HepG2 (cell line): Measurements from ENCODE around the gene FIBP. TPM values are rescaled to one million over a fixed set of nuclear protein-coding genes. Genes with fewer than 3 reads are reported as not detected.

ENCODE experiments used
- GATA4 ChIP-seq: sonication (generic); IDR thresholded peaks from 2 replicates; pipeline ENCODE4 v1.6.1; 2016; ENCODE audit warnings: antibody characterized with exemption, low read depth, borderline replicate concordance
- MTA3 ChIP-seq: sonication (generic); formaldehyde crosslinking; IDR thresholded peaks from 2 replicates; pipeline ENCODE4 v1.4.0; 2020; ENCODE audit warnings: missing genetic modification reagents
- SPEN ChIP-seq: sonication (generic); formaldehyde crosslinking; IDR thresholded peaks from 2 replicates; pipeline ENCODE4 v1.5.1; 2020; ENCODE audit warnings: low read depth, mild to moderate bottlenecking, missing genetic modification reagents
- ZNF138 ChIP-seq: sonication (generic); formaldehyde crosslinking; IDR thresholded peaks from 2 replicates; pipeline ENCODE4 v1.5.0; 2020; ENCODE audit warnings: mild to moderate bottlenecking, low read depth, missing genetic modification reagents
- polyA plus RNA-seq, 8 experiments: library from polyadenylated mRNA; depleted of rRNA in 3 of 8; stranded (reverse) in 7 of 8; unstranded in 1 of 8; fragments of >200 nt; fragmentation: Illumina TruSeq in 4 of 8; extraction: Trizol in 4 of 8; gene quantifications; 2 replicates each; pipeline versions ENCODE4 v1.2.1 to v1.2.3, GENCODE V29; 2011 to 2016; ENCODE audit warnings: low read depth in 4 of 8, missing spikeins in 1 of 8, mixed read lengths in 1 of 8; ENCODE audit not compliant: insufficient read depth in 1 of 8
- total RNA-seq, 5 experiments: library from RNA; depleted of rRNA; stranded (reverse); fragments of >200 nt; fragmentation: Illumina TruSeq; extraction: Trizol; gene quantifications; 2 replicates each; pipeline ENCODE4 v1.2.3, GENCODE V29; 2016; ENCODE audit warnings: low read depth in 1 of 5
- TF ChIP-seq, protein P1 (sequence below): sonication (generic); formaldehyde crosslinking; IDR thresholded peaks from 2 replicates; pipeline ENCODE4 v1.4.0; 2020; ENCODE audit warnings: missing genetic modification reagents
- TF ChIP-seq, protein P2 (sequence below): sonication (generic); formaldehyde crosslinking; IDR thresholded peaks from 2 replicates; pipeline ENCODE4 v1.4.0; 2020; ENCODE audit warnings: missing genetic modification reagents
- TF ChIP-seq, protein P3 (sequence below): IDR thresholded peaks from 2 replicates; pipeline ENCODE4 v1.6.1; 2018; ENCODE audit warnings: missing genetic modification reagents

Gene FIBP
- total and polyA plus RNA-seq, 2 of the 13 experiments (the other 11 are each of a cell fraction or from before 2014, with no cell fraction given), result 42.9 to 62.1 TPM

DNA sequence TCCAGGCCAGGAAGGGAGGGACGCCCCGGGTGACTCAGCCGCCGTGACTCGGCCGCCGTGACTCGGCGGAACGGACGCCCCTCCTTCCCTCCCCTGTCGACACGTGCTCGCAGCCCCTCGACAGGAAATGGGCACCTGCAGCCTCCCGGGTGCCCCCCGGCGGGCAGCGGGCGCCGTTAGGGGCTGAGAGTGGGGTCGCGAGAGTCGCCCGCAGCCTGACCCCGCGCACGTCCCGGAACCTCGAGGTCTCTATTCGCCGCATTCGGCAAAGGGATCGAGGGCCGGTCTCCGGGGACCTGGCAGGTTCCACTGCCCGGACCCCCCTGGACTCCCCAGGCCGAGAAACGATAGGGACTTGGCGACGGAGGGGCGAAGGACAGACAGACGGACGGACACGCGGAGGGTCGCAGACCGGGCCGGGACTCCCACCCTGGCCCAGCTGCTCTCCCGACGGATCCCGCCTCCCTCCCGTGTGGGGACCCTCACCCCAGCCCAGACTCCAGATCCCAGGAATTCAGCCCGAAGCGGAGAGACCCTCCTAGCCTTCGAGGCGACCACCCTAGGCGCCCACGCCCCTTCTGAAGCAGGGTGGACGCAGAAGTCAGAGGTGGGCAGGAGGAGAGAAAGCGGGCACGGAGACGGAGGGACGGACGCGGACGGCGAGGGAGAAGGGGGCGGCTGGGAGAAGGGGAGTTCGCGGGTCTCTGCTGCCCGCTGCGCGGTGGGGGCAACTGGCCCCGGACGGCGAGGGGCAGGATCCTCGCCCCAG, 11.3 kb upstream of the FIBP start (continued):
- TF ChIP-seq, protein P1, sequence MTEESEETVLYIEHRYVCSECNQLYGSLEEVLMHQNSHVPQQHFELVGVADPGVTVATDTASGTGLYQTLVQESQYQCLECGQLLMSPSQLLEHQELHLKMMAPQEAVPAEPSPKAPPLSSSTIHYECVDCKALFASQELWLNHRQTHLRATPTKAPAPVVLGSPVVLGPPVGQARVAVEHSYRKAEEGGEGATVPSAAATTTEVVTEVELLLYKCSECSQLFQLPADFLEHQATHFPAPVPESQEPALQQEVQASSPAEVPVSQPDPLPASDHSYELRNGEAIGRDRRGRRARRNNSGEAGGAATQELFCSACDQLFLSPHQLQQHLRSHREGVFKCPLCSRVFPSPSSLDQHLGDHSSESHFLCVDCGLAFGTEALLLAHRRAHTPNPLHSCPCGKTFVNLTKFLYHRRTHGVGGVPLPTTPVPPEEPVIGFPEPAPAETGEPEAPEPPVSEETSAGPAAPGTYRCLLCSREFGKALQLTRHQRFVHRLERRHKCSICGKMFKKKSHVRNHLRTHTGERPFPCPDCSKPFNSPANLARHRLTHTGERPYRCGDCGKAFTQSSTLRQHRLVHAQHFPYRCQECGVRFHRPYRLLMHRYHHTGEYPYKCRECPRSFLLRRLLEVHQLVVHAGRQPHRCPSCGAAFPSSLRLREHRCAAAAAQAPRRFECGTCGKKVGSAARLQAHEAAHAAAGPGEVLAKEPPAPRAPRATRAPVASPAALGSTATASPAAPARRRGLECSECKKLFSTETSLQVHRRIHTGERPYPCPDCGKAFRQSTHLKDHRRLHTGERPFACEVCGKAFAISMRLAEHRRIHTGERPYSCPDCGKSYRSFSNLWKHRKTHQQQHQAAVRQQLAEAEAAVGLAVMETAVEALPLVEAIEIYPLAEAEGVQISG (CRISPR knock-in tag), result peak; percentile 41; the same call in 1 of the 2 replicates
- TF ChIP-seq, protein P2, sequence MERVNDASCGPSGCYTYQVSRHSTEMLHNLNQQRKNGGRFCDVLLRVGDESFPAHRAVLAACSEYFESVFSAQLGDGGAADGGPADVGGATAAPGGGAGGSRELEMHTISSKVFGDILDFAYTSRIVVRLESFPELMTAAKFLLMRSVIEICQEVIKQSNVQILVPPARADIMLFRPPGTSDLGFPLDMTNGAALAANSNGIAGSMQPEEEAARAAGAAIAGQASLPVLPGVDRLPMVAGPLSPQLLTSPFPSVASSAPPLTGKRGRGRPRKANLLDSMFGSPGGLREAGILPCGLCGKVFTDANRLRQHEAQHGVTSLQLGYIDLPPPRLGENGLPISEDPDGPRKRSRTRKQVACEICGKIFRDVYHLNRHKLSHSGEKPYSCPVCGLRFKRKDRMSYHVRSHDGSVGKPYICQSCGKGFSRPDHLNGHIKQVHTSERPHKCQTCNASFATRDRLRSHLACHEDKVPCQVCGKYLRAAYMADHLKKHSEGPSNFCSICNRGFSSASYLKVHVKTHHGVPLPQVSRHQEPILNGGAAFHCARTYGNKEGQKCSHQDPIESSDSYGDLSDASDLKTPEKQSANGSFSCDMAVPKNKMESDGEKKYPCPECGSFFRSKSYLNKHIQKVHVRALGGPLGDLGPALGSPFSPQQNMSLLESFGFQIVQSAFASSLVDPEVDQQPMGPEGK (CRISPR knock-in tag), result peak; percentile 69
- no peak for TF ChIP-seq MTA3 (CRISPR knock-in tag)
- TF ChIP-seq, protein P3, sequence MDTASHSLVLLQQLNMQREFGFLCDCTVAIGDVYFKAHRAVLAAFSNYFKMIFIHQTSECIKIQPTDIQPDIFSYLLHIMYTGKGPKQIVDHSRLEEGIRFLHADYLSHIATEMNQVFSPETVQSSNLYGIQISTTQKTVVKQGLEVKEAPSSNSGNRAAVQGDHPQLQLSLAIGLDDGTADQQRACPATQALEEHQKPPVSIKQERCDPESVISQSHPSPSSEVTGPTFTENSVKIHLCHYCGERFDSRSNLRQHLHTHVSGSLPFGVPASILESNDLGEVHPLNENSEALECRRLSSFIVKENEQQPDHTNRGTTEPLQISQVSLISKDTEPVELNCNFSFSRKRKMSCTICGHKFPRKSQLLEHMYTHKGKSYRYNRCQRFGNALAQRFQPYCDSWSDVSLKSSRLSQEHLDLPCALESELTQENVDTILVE, result peak; percentile 66
- peak; percentile 73; the same call in 1 of the 2 replicates for TF ChIP-seq SPEN
- no peak for TF ChIP-seq GATA4
- peak; percentile 37; the same call in 1 of the 2 replicates for TF ChIP-seq ZNF138 (CRISPR knock-in tag)
